Measurements from ENCODE around the gene MGAT3.

GRCh38 chr22:39518996-39519680, 62.3 kb downstream of the MGAT3 start:
- TF ChIP-seq CTCF (IDR thresholded peaks at IDR 0.05) = no peak
- no peak for TF ChIP-seq POLR2A (IDR thresholded peaks at IDR 0.05)

Measured in uterus (tissue), 2 donors.